Testis (tissue), 2 donors: Measurements from ENCODE around the gene SLC5A6.

Source experiments
- POLR2A ChIP-seq: fragments of 450-650 bp; IDR thresholded peaks from one replicate; pipeline ENCODE4 v1.6.1; 2017; ENCODE audit warnings: antibody characterized with exemption, mild to moderate bottlenecking, moderate library complexity
- TF ChIP-seq, protein P1 (sequence below), 3 experiments: fragments of 450-650 bp in 2 of 3; fragments of 200-600 bp in 1 of 3; sonication (generic) in 1 of 3; IDR thresholded peaks; one replicate each; pipeline ENCODE4 v1.5.1; 2016 to 2019; ENCODE audit warnings: antibody characterized with exemption in 3 of 3, mild to moderate bottlenecking in 2 of 3, moderate library complexity in 1 of 3

DNA sequence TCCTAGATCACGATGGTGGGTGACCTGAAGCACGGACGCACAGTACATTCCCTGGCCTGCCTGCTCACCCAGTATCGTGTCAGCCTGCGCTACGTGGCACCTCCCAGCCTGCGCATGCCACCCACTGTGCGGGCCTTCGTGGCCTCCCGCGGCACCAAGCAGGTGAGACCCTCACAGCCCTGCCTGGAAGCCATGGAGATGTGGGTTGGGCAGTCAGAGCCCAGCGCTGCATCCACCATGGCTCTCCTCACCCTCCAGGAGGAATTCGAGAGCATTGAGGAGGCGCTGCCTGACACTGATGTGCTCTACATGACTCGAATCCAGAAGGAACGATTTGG is 30.5 kb upstream of the SLC5A6 start:
- TF ChIP-seq, protein P1, sequence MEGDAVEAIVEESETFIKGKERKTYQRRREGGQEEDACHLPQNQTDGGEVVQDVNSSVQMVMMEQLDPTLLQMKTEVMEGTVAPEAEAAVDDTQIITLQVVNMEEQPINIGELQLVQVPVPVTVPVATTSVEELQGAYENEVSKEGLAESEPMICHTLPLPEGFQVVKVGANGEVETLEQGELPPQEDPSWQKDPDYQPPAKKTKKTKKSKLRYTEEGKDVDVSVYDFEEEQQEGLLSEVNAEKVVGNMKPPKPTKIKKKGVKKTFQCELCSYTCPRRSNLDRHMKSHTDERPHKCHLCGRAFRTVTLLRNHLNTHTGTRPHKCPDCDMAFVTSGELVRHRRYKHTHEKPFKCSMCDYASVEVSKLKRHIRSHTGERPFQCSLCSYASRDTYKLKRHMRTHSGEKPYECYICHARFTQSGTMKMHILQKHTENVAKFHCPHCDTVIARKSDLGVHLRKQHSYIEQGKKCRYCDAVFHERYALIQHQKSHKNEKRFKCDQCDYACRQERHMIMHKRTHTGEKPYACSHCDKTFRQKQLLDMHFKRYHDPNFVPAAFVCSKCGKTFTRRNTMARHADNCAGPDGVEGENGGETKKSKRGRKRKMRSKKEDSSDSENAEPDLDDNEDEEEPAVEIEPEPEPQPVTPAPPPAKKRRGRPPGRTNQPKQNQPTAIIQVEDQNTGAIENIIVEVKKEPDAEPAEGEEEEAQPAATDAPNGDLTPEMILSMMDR (IDR thresholded peaks at IDR 0.05): no peak
- TF ChIP-seq POLR2A: no peak
